NCI-H69 (cell line): ENCODE results near the gene TMEM207.
"Not testable (repeated sequence)": the region's sequence is repeated elsewhere in the genome, so short reads cannot be mapped to it uniquely, and the experiment has no call there.

Source experiments
- DNase-seq: peaks from one replicate; lab custom pipeline; 2025; lab: John Stamatoyannopoulos, UW

Gene TMEM207

DNA sequence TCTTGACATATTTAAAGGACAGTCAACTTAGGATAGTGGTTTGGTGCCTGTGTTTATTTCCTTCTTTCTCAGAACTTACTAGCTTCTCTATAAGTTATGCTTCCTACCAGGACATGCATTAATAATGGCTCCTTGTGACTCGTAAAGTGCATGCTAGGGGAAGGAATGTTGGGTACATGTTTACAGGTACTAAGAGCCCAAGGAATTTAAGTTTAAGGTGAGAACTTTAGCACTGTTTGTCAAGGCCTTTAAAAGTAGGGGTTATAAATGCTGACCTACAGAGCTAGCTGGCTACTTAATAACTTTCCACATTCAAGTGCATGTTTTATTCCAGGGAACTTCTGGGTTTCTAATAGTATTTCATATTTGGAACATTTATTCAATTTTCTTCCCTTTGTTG lies at the start of gene TMEM207:
Gene TMEM207 (minus strand): TSS at position 101 of the 400 bp plus-strand sequence. CDS start 92 bp downstream, at position 9.
- DNase-seq, result no peak

DNA sequence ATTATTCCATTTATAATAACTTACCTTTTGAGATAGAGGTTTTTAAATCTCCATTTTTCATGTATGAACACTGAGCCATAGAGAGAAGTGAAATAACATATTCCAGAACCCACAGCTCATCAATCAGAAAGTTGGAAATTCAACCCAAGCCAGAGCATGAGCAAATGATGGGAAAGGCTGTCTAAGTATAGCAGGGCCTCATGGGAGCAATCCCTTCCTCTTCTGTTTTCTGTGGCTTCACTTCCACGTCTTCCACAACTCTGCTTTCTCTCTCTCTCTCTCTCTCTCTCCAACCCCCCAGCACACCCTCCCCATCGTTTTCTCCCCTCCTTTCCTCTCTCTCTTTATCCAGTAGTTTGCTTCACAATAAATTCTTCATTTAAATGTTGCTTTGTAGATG lies 49.4 kb upstream of the TMEM207 start:
- DNase-seq, result no peak

DNA sequence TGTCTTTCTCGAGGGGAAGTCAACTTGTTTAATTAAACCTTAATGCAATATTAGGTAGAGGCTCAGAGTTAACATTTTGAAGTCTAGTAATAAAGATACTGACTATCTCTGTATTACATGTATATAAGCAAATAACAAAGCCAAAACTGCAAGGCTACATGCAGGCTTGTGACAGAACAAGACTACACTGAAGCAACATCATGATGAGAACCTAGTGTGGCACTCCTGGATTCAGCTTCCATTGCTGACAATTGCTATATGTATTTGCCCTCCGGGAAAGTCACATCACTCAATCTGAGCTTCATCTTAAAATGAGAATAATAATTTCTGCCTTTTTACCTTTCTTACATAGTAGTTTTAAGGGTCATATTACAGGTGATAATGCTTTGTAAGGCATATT lies 48.6 kb upstream of the TMEM207 start:
- DNase-seq, result no peak

DNA sequence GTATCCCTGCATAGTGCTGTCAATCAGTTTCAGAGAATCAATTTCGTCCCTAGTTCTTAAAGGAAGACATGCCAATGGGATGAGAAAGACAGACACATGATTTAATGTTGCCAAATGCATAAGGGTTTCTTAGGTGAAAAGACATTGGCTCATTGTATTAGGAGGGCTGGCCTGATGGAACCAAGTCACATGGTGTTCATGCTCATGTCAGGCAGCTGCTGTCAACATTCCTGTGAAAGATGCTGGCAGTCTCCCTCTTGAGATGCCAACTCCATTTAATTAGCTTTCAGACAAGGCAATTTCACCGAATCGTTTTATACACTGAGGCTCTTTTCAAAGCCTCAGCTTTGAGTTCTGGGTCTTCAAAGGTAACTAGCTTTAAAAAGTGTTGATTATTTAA lies 48.1 kb upstream of the TMEM207 start:
- no peak for DNase-seq

DNA sequence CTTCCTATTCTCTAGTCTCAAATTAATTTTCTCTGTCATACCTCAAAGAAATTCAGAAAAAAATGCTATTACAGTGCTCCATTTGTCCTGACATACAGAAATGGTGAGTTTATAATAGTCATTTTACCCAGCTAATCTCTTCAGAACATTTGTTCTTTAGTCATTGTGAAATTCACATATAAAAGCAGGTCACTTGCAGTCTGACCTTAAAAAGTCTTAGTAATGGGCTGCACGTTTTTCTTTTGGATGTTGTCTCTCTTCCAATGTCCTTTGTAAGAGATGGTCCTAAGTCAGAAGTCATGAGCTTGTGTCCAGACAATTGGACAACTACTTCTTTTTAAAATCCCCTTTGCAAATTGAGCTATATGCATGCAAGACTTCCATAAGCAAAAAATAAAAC lies 47.2 kb upstream of the TMEM207 start:
- no peak for DNase-seq

DNA sequence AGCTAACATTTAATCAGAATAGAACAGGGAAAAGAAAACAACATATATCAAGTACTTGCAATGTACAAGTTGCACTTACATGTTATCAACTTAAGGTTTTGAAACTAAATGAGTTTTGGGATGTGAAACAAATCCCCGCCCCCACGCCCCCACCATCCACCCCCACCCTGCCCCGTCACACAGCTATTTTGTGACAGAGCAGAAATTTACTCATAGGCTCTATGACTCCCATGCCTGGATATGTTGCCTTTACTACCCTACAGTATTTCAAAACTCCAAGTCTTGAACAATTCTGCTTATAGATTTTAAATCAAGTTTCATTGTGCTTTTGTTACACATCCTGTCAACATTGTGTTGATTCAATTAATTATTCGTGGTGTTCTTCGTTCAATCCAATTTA lies 46.1 kb upstream of the TMEM207 start:
- no peak for DNase-seq

DNA sequence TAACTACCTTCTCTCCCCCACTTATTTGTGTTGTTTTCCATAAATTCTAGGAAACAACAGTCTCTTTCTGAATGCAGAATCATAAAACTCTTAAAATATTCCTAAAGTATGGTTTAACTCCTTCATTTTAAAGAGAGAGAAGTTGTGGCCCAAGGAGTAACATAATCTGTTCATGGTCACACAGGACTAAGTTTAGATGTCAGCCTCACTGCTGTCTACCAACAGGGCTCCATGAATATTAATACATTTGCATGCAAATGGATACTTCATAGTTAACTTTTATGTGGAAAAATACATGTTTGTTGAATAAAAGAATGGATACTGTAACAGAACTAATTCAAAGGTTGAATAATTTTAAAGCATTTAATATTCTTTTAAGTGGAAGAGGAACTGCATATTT lies 45.7 kb upstream of the TMEM207 start:
- DNase-seq, result no peak

DNA sequence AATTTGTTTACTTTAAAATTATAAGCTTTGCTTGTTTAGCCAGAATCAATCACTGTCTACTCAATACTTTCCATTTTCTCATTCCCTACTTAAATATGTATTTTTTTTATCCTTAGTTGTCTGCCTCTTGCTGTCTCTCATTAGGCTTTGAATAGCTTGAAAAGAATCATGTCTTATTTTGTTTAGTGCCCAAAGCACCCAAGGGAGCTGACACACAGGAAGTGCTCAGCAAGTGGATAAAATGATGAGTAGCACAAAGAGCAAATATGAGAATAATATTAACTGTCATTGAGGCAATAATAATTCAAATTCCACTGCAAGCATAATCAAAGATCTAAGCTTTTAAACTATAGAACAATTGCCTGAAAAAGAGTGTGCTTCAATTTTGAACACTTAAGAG lies 45.2 kb upstream of the TMEM207 start:
- no peak for DNase-seq

DNA sequence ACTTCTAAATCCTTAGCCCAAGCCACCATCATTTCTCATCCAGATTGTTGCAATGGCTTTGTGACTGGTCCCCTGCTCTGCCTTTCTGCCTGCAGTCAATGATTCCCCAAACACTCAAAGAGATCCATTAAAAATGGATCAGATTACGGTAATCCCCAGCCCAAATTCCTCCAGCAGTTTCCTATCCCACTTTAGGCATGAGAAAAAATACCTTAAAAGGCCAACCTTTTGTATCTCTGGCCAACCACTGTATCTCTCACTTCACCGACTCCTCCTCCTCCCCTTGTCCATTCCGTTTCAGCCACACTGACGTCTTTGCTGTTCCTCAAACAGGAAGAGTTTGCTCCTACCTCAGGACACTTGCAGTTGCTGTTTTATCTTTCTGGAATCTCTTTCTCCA lies 43.3 kb upstream of the TMEM207 start:
- no peak for DNase-seq

DNA sequence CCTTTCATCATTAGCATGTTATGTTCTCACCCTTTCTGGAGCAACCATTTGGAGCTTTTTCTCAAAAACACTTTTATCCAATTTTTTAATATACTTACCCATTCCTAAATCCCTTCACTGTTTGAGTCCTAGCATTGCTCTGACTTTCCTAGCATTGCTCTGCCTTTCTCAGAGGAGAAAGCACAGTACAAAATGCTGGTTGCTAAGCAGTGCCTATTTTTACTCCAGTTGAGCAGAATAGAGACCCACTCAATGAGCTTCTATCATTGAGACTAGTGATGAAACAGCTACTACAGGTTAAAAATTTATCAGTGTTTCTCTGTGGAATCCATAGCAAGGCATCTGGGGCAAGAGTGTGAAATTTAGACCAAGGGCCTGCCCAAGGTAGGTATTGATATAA lies 42.4 kb upstream of the TMEM207 start:
- DNase-seq, result no peak

DNA sequence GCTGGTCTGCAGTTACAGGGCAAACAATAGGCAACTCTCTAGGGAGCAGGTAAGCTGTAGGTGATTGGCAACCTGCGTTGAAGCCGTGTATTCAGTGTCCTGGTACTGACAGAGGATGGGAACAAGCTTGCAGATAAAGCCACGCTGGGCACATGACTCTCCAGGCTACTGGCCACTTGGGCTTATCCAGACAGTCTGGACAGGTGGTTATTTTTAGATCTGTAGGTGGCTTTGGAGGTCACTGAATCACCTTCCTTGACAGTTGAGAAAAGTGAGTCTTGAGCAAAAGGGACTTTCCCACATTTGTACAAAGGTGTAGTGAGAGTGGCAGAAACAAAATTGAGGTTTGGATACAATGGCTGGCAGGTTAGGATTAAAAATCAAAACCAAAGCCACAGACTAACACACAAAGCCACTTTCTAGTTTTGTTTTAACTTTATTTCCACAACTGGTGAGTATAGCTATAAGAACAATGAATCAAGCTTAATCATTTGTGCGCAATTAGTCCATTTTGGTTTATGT lies 41.9 kb upstream of the TMEM207 start:
- no peak for DNase-seq

DNA sequence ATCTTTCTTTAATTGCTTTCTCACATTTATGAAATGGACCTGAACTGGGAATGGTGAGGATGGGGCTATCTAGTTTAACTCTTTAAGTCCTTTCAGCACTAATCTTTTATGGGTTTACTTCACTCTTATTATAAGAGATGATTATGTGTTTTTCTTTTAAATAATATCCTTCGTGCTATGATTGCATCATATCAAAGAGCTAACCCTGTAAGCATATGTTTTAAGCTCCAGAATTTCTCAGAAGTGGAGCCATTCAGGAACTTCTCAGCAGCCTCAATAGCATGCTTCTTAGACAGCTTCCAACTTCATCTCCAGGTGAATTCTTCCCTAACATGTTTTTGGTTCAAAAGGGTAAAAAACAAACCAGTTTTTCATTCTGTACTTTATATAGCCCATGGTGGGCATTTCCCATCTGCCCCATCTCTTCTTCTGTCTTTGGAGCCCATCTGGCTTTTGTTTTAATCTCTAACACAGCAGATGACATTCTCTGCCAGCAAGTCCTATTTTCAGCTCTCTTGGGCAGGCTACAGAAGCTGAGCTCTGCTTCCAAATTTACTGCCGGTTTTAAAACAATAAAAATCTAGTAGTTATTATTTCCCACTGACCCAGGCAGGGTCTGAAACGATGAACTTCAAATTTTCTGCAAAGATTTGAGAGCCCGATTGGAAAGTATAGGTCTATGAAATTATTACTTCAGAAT lies 37.4 kb upstream of the TMEM207 start:
- no peak for DNase-seq

DNA sequence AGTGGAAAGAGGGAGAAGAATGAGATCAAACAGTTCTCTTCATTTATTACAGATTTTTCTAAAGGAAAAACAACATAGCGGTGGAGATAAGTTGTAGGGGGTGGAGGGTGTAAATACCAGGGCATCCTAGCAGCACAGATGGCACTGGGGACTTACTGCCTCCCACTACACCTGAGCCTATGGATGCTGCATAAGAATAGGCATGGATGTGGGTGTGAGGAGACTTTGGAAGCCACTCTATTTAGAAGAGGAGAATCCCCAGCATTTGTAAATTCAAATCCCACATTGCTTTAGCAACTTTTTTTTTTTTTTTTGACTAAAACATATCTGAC lies 36.8 kb upstream of the TMEM207 start:
- DNase-seq, result no peak

DNA sequence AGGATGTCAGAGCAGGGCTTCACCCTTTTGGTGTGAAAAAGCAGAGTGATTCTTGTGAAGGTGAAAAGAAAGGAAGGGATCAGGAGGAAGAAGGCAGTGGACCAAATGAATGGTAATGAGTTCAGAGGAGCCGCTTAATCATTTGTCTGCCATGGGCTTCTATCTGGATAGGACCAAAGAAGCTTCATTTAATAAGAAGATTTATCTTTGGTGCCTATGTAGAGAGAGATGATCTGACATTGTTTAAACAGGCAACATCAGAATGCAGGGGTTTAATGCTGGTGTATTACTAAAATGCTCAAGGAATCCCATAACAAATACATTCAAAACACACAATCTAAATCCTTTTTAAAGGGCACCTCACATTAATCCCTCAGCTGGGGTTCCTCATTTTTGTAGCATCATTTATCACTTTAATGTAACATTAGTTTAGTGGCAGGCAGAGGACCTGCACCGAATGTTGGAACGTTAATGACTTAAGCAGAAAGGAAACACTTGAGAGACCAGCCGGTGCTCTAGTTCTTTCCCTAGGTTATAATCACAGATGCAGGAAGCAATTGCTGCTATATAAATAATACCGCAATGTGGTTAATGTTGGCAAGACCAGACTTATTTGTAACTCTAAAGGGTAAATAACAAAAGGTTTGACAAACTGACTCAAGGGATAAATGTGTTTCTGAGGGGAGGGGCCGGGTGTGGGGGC lies 36.3 kb upstream of the TMEM207 start:
- DNase-seq, result no peak

DNA sequence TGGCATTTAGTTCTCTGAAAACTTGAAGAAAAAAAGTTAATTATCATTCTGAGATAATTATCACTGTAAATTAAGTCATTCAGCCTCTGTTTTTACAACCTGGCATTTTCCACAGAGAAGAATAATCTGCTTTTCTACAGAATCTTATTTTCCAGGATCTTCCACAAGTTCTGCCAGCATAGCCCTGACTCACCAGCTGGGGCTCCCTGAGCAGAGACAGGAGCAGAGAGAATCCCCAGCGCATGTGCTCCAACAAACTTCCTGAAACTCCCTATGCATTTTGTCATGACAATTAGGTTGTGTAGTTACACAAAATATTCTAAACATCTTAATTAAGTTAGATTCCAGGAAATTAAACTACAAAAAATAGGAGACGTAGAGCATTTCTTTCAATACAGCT lies 32.1 kb upstream of the TMEM207 start:
- no peak for DNase-seq

DNA sequence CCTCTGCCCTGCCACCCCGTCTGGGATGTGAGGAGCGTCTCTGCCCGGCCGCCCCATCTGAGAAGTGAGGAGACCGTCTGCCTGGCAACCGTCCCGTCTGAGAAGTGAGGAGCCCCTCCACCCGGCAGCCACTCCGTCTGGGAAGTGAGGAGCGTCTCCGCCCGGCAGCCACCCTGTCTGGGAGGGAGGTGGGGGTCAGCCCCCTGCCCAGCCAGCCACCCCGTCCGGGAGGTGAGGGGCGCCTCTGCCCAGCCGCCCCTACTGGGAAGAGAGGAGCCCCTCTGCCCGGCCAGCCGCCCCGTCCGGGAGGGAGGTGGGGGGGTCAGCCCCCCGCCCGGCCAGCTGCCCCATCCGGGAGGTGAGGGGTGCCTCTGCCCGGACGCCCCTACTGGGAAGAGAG lies 23.6 kb upstream of the TMEM207 start:
- DNase-seq, result not testable (repeated sequence)

DNA sequence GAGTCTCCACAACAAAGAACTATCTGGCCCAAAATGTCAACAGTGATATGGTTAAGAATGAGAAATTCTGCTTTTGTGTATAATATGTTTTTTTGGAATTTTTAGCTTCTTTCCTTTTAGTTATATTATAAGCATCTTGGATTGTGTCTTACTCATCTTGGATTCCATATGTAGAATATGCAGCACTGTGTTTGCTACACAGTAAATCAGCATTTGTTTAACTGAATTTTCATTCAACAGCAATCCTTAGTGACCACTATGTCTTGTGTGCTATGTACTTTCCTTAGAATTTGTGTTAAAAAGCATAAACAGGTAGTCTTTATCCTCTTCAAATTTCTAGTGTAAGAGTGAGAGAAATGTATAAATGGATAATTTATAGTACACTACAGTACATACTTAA lies 18.2 kb upstream of the TMEM207 start:
- DNase-seq, result no peak

DNA sequence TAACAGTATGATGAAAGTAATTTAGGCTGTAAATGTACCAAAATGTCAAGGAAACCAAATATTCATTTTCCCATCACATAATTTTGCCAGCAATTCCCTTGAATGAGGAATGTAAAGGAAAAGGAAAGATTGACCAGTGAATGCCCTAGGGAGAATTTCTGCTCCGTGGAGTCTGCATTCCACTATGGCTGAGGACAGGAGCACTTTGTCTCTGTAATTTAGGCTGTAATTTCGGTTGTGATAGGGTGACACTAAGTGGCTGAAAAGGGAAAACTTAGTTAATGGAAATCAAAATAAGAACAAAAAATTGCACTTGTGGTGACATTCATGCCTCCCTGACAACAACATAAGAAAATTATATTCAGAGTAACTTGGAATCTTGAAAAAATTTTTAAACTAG lies 8.3 kb upstream of the TMEM207 start:
- DNase-seq, result no peak

DNA sequence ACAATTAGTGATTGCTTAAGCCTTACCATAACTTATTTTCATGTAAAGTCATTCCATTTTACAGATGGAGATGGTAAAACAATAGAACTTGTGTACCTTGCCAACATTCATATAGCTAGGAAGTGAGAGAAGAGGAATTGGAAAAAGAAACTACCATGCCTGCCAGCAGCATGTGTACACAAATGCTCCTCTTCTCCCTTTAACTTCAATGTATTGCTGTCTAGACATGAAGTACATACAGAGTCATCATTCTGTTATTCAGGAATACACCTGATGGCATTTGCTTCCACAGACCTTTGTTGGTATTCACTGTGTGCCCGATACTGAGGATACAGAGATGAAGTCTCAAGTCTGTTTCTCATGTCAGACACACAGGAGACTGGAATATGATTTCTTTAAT lies 7.1 kb upstream of the TMEM207 start:
- DNase-seq, result no peak

DNA sequence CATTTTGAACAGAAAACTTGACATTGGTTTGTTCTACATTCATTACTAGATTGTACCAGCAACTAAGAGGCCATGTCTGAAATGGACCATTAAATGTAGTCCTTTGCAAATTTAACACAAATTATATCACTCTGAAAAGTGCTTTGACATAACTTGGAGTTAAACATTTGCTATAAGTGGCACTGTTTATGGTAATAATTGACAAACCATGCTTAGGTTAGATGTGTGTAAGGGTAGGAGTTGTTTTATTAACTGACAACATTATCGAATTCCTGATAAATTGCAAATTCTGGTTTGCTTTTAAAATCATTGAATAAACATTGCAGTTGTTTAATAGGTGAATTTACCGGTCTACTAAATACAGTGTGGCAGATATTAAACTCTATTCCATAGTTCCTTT lies 6.1 kb upstream of the TMEM207 start:
- no peak for DNase-seq

DNA sequence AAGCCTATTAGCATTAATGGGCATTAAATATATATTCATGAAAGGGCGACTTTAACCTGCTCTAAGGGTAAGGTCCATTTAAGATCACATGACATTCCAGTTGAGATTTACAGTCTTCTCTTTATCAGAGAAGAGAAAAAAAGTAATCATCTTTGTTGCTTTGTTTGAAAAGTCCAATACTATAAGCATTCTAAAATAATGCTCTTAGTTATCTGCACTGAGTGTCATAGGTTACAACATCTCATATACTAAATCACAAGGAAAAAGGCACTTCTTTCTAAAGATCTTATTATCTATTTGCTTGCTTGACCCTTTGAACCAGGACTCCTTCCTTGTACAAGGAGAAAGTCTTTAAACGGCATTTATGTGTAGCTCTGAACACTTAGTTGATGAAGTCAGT lies 1.4 kb downstream of the TMEM207 start:
- no peak for DNase-seq

DNA sequence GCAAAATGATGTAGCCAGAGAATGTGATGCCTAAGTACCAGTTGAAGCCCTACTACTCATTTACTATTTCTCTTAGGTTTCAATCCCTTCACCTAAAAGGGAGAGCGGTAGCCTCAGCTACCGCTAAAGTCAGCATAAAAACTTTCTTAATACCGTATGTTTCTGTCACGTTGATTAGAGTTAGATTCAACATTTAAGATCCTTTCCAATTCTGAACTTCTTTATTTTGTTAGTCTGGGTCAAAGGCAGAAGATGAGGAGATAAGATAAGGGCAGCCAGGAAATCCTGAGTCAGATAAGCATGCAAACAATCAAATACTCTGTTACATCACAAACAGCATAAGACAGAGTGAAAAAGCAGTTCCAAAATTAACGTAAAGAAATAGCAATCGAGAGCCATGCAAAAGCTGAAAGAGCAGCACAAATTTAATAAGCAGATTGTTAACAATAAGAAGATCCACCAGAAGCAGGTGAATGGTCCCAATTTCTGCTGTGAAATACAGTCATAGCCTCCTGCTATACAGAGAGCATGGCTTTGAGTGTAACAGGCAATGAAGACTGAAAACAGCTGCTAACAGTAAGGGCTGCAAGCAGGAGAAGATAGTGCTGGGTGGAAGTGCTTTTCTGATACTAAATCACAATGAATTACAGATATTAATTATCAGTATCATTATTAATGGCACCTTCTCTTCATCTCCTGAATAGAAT lies 3.0 kb downstream of the TMEM207 start:
- no peak for DNase-seq

DNA sequence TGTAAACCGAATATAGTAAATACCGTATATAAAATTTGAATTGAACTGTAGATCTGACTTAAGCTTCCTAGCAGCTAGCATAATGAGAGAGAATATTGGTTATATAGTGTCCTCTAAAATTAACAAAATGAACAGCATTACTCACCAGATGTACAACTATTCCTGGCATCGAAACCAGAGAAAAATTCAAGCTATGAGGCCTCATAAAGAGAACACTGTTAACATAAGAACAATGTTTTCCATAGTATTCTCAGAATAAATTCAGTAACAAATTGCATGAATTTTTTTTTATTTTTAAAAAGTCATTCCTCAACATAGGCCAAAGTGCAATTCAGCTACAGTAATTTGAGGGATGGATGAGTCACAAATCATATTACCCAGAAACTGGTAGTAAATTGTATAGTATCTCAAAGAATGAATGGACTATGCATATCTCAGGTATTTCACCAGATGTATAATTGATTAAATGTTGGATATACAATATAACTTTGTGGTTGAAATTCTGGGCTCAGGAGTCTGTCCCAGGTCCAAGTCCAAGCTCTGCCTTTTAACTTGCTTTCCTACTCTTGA lies 5.0 kb downstream of the TMEM207 start:
- no peak for DNase-seq
